Activated CD4-positive, alpha-beta T cell treated with anti-CD3 and anti-CD28 coated beads for 48 hours (primary cell): ENCODE results near the gene AOC3.

Source experiments
- DNase-seq: peaks from one replicate; pipeline ENCODE4 v3.0.0-alpha.2; 2020

Gene AOC3

GRCh38 chr17:42850954-42851353 lies at the start of gene AOC3:
Gene AOC3, plus strand, starts transcription at chr17:42851199. Its CDS starts 145 bp downstream, at chr17:42851344.
- DNase-seq: no peak

GRCh38 chr17:42803074-42803883 lies 47.7 kb upstream of the AOC3 start:
- DNase-seq: no peak

- no peak for DNase-seq
Measured at GRCh38 chr17:42804918-42805367, 46.1 kb upstream of the AOC3 start.

GRCh38 chr17:42806249-42806648 lies 44.8 kb upstream of the AOC3 start:
- no peak for DNase-seq

- DNase-seq: no peak
Measured at GRCh38 chr17:42809250-42809649, 41.7 kb upstream of the AOC3 start.

- no peak for DNase-seq
Measured at GRCh38 chr17:42814633-42815399, 36.2 kb upstream of the AOC3 start.

- DNase-seq: no peak
Measured at GRCh38 chr17:42817866-42818265, 33.1 kb upstream of the AOC3 start.

- DNase-seq: no peak
Measured at GRCh38 chr17:42818379-42818778, 32.6 kb upstream of the AOC3 start.

GRCh38 chr17:42819939-42820535 lies 31.0 kb upstream of the AOC3 start:
- peak; percentile 85 for DNase-seq

- no peak for DNase-seq
Measured at GRCh38 chr17:42821176-42821575, 29.8 kb upstream of the AOC3 start.

GRCh38 chr17:42827472-42827871 lies 23.5 kb upstream of the AOC3 start:
- no peak for DNase-seq

GRCh38 chr17:42830971-42831370 lies 20.0 kb upstream of the AOC3 start:
- no peak for DNase-seq

GRCh38 chr17:42832213-42832933 lies 18.6 kb upstream of the AOC3 start:
- no peak for DNase-seq

- DNase-seq: peak; percentile 93
Measured at GRCh38 chr17:42832934-42833766, 17.8 kb upstream of the AOC3 start, which contains the start of gene PSME3. Gene PSME3, plus strand, starts transcription at chr17:42833397. Its CDS starts 235 bp downstream, at chr17:42833632.

GRCh38 chr17:42833767-42834422 lies 17.1 kb upstream of the AOC3 start:
- no peak for DNase-seq

- DNase-seq: no peak
Measured at GRCh38 chr17:42835732-42836131, 15.3 kb upstream of the AOC3 start.

GRCh38 chr17:42841975-42842685 lies 8.9 kb upstream of the AOC3 start:
- DNase-seq: no peak

GRCh38 chr17:42843358-42843934 lies 7.6 kb upstream of the AOC3 start:
- no peak for DNase-seq

- DNase-seq: no peak
Measured at GRCh38 chr17:42844271-42844670, 6.7 kb upstream of the AOC3 start, which contains the start of gene AOC2. Gene AOC2, plus strand, starts transcription at chr17:42844580. Its CDS starts 47 bp downstream, at chr17:42844627.
